D341Med (cell line): ENCODE data around the gene FREM2.

ENCODE experiments used
- DNase-seq: peaks from one replicate; pipeline ENCODE4 v3.0.0; 2012; ENCODE audit warnings: low spot score

Gene FREM2

DNA sequence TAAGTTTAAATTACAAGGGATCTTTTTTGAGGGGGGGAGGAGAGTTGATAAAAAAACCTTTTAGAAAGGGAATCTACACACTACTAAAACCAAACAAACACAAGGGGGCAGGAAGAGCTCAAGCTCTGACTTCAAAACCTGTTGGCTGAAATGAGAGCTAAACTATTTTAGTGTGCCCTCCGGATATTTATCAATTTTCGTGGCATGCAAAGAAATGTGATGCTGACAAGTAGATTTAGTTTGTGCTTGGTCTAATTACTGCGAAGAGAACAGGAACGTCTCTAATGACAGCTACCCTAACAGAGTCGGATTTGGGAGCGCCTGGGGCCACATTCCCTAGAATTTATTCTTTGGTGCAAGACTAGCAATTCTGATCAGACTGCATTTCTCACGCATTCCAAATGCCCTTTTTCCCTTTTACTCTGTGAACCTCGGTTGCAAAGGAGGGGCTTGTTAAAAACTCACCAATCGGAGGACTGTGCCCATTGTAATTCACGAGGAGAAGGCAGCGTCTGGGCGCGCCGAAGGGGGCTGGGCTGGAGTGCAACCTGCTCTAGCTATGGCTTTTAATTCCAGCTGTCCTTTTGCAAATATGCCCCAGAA is 802 bp upstream of the FREM2 start:
- peak; percentile 52 for DNase-seq

- DNase-seq, result peak; percentile 66
These were observed 661 bp downstream of the FREM2 start for GRCh38 chr13:38687246-38688229.

- no peak for DNase-seq
These were observed 1.8 kb downstream of the FREM2 start for GRCh38 chr13:38688674-38689073.

GRCh38 chr13:38690231-38690630 is 3.4 kb downstream of the FREM2 start:
- DNase-seq, result no peak

DNA sequence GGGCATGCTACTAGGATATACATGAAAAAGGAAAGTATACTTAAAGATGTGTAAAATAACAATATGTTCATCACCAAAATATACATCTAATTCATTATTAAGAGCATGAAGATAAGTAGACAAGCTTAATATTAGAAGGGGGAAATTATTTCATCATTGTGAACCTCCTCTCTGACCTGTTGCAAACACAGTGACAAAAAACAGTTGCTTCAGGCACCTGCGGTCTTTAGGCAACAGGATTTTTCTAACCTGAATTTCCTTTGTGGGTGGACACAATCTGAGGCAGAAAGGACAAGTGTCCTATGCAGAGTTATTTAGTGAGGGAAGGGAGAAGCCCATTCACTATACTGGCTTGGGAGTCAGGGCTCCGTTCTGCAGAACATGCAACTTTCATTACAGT is 6.3 kb downstream of the FREM2 start:
- DNase-seq, result no peak

DNA sequence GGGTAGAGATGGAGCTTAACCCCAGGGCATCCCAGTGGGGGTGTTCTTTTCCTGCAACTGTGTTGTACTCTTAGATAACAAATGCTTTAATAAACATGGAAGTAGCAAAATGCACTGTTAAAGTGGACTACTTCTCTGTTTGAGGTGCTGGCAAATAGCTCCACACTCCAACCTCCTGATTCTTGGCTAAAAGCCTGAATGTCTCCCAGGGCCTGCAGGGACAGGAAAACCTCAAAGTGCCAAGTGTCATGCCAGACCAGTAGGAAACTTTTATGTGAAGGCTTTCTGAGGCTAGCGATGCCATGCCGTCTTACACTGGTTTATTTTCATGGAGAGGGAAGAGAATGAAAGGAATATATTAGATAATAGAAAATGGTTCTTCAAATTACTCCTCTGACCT is 6.8 kb downstream of the FREM2 start:
- DNase-seq, result no peak

- no peak for DNase-seq
These were observed 10.3 kb downstream of the FREM2 start for GRCh38 chr13:38697197-38697596.

- no peak for DNase-seq
These were observed 10.9 kb downstream of the FREM2 start for GRCh38 chr13:38697628-38698333.

DNA sequence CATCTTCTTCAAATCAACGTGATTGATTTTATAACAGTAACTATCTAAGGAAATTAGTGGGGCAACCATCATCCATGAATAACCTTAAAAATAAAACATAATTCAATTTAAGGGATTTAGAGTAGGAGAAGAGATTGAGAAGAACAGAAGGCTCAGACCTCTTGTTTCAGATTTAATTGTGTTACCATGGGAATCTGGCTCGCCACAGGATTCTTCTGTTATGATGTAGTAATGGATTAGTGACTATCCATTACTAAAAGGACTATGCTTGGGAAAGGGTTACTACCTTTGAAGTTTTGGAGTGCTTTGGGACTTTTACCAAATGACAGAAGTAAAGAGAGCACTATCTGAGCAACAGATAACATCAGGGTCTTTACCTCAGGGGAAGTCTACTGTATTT is 13.2 kb downstream of the FREM2 start:
- no peak for DNase-seq

DNA sequence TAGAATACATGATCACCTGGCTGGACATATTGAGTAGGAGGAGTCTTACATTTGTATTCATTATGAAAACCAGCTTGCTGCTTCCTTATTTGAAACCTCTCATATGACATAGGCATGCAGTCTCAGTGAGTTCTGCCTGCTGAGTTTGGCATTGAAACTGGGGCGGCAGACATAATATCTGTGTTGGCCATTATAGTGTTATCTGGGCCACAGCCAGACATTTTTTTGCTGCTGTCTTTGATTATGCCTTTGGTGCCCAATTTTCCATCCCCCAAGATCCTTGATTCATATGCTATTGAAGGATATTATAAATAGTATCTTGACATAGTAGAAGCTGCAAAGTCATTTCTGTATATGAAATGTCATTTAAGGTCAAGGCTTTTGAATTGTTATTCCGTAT is 15.8 kb downstream of the FREM2 start:
- no peak for DNase-seq

GRCh38 chr13:38703255-38703654 is 16.4 kb downstream of the FREM2 start:
- DNase-seq, result no peak

GRCh38 chr13:38705365-38705764 is 18.5 kb downstream of the FREM2 start:
- no peak for DNase-seq

DNA sequence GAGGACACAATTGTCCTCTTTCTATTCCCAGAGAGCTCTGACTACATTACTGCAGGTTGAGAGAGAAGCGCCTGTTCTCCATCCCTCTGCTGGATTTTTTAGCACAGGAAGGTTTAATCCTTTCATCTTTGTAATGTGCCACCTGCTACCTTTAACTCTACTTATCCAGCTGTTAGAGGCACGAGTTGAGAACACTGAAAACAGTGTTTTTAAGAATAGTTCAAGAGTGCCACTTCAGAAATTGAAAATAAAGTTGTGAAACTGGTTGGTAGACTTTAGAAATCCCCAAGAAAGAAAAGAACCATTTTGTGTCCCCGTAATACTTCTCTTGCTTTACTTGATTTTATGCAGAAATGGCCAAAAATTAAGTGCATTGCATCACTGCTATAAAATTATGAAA is 20.6 kb downstream of the FREM2 start:
- no peak for DNase-seq

DNA sequence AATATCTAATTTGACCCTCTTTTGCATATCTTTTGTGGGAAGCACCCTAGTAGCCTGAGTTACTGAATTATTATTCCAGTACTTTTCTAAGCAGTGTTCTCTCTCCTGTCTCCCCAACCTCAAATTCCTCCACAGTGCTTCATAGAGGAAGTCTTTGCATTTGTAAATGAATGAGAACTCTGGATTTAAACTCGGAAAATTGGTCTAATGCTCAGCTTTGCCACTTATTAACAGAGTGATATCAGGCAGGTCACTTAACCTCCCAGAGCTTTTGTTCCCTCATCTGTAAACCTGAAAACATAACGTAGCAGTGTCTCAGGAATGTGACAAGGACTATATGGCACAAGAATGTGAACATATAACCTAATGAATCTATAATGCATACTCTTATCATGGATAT is 26.2 kb downstream of the FREM2 start:
- no peak for DNase-seq

DNA sequence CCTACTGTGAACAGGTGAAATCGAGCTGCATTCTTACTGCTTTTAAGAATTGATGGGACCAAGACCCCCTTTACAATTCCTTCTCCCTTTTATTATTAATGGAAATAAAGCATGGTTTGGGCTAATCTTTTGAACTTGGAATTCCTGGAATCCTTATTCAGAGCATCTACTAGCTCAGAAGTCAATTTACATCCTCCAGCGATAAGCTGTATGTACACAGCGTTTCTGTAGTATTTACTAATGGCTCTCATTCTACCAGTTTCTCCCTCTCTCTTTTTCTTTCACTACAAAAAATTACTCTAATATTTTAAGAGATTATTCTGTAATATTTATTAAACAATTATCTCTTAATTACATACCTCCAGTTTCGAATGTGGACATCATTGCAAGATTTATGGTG is 31.5 kb downstream of the FREM2 start:
- no peak for DNase-seq

- no peak for DNase-seq
These were observed 43.5 kb downstream of the FREM2 start for GRCh38 chr13:38730332-38730731.

GRCh38 chr13:38733146-38733545 is 46.3 kb downstream of the FREM2 start:
- DNase-seq, result no peak

GRCh38 chr13:38735665-38736440 is 49.0 kb downstream of the FREM2 start:
- no peak for DNase-seq

DNA sequence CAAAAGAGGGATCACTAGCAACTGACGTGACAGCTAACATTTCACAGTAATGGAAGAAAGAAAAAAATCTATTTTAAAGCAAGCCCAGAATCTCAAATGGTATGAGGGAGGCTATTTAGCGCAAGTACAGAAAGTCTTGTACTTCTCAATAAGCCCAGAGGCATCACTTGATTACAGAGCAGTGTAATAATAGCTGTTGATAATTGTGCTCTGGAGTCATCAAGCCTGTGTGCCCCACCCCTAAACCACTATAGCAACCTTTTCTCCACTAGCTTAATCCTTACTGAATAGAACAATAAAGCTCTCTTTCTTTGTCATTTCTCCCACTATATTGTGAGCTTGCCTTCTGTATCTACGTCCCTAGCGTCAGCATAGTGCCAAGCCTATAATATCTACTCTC is 56.6 kb downstream of the FREM2 start:
- DNase-seq, result no peak

- peak; percentile 38 for DNase-seq
These were observed 65.8 kb downstream of the FREM2 start for GRCh38 chr13:38752686-38753085.

DNA sequence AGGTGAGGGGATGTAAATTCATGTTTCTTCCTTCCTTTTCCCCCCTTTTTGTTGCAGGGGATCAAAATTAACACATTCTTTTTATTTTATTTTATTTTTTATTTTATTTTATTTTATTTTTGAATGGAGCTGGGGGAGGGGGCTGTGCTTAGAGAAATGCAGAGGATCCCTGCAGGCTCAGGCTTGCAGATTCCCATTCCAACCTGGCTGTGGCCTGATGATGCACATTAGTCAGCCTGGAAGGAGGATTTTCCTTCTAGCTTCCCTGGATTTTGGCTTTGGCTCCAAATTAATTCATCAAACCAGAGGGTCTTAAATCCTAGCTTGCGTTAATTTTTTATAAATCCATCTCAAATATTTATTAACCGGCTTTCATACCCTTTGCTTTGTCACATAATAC is 67.0 kb downstream of the FREM2 start:
- DNase-seq, result no peak

GRCh38 chr13:38755793-38756192 is 68.9 kb downstream of the FREM2 start:
- no peak for DNase-seq
